ENCODE measurements around the gene BNC2.
A peak's percentile ranks its signal among the peaks of the same experiment; 100 is the strongest.

BNC2 gene

GRCh38 chr9:16385590-16385989, 484.9 kb downstream of the BNC2 start:
- Mint-ChIP-seq H3K27ac (no peak overlapping the region), H3K36me3 (ENCODE audit: low read depth) (peaks cover 14% of the 10 kb centered on the region), H3K4me1 (peaks cover 7% of the 10 kb centered on the region), H3K9me3 (peaks cover 22% of the 10 kb centered on the region), H3K4me3 (no peak overlapping the region), H3K27me3 (ENCODE audit: low read depth, poor library complexity) (no peaks in the 10 kb centered on the region)
- TF ChIP-seq CTCF (IDR thresholded peaks at IDR 0.05), result no peak
- DNase-seq, result no peak

GRCh38 chr9:16384993-16385392, 485.5 kb downstream of the BNC2 start:
- Mint-ChIP-seq H3K36me3 (ENCODE audit: low read depth) (peaks cover 14% of the 10 kb centered on the region), H3K9me3 (peaks cover 26% of the 10 kb centered on the region), H3K4me1 (peaks cover 4% of the 10 kb centered on the region), H3K27ac (no peak overlapping the region), H3K4me3 (no peak overlapping the region), H3K27me3 (ENCODE audit: low read depth, poor library complexity) (no peaks in the 10 kb centered on the region)
- no peak for TF ChIP-seq CTCF (IDR thresholded peaks at IDR 0.05)
- no peak for DNase-seq

- Mint-ChIP-seq H3K27ac (no peak overlapping the region), H3K36me3 (ENCODE audit: low read depth) (no peaks in the 10 kb centered on the region), H3K4me3 (no peak overlapping the region), H3K9me3 (peaks cover 26% of the 10 kb centered on the region), H3K4me1 (peaks cover 12% of the 10 kb centered on the region), H3K27me3 (ENCODE audit: low read depth, poor library complexity) (peaks cover 2% of the 10 kb centered on the region)
- TF ChIP-seq CTCF (IDR thresholded peaks at IDR 0.05), result no peak
- no peak for DNase-seq
Observed at GRCh38 chr9:16377311-16377710, 493.2 kb downstream of the BNC2 start.

GRCh38 chr9:16371306-16371705, 499.2 kb downstream of the BNC2 start:
- no peak for TF ChIP-seq CTCF (IDR thresholded peaks at IDR 0.05)
- peak; percentile 19 for DNase-seq
- H3K27ac Mint-ChIP-seq, result no peak overlapping the region
- peaks cover 10% of the 10 kb centered on the region for H3K27me3 Mint-ChIP-seq (ENCODE audit: low read depth, poor library complexity)
- H3K4me3 Mint-ChIP-seq, result no peak overlapping the region
- H3K9me3 Mint-ChIP-seq, result peaks cover 6% of the 10 kb centered on the region
- H3K4me1 Mint-ChIP-seq, result peaks cover 35% of the 10 kb centered on the region
- no peaks in the 10 kb centered on the region for H3K36me3 Mint-ChIP-seq (ENCODE audit: low read depth)

- Mint-ChIP-seq H3K27ac (peak overlapping the region; percentile 64), H3K4me3 (no peak overlapping the region), H3K36me3 (ENCODE audit: low read depth) (no peaks in the 10 kb centered on the region), H3K27me3 (ENCODE audit: low read depth, poor library complexity) (peaks cover 10% of the 10 kb centered on the region), H3K9me3 (peaks cover 11% of the 10 kb centered on the region), H3K4me1 (peaks cover 35% of the 10 kb centered on the region)
- TF ChIP-seq CTCF (IDR thresholded peaks at IDR 0.05), result no peak
- DNase-seq, result no peak
Observed at GRCh38 chr9:16370647-16371046, 499.8 kb downstream of the BNC2 start.

GRCh38 chr9:16369427-16369826, 501.0 kb downstream of the BNC2 start:
- Mint-ChIP-seq H3K36me3 (ENCODE audit: low read depth) (no peaks in the 10 kb centered on the region), H3K27me3 (ENCODE audit: low read depth, poor library complexity) (peaks cover 10% of the 10 kb centered on the region), H3K27ac (no peak overlapping the region), H3K4me3 (no peak overlapping the region), H3K9me3 (peaks cover 11% of the 10 kb centered on the region), H3K4me1 (peaks cover 35% of the 10 kb centered on the region)
- TF ChIP-seq CTCF (IDR thresholded peaks at IDR 0.05), result no peak
- DNase-seq, result no peak
